Ammon's horn (tissue), 1 donor: Measurements from ENCODE around the gene PLXNA2.

Source experiments
- DNase-seq: peaks from one replicate; pipeline ENCODE4 v3.0.0-alpha.2; 2016; ENCODE audit warnings: low spot score

PLXNA2 gene

DNA sequence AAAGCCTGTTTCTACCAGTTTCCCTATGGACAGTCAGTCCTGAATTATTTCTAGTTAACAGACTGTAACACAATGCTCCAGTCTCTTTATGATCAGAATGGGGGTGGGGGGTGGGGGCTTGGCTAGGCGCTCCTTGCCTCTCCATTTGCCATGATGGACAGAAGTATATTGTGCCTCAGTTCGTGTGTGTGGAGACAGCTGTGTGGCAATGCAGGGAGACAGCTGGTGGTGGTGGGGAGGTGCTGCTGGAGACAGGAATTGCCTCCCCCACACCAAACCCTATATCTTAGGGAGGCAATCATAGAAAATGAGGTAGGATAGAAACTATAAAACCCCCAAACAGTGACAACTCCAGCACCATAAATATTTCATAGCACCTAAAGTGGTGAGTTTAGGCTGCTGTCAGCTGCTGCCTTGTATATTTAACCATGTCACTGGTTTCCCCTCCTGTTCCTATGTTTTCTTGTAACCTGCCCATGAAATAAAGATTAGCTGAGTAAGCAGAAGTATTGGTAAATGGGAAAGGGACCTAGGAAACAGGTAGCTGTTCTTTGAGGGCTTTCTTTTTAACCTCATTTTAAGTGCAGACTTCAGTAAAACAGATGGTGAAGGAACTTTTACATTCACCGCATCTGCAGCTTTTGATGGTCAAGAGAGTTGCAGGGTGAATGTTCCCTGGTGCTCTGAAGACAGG lies 3.4 kb downstream of the PLXNA2 start:
- no peak for DNase-seq

- DNase-seq: no peak
These were observed 4.5 kb downstream of the PLXNA2 start for GRCh38 chr1:208239473-208240381.

DNA sequence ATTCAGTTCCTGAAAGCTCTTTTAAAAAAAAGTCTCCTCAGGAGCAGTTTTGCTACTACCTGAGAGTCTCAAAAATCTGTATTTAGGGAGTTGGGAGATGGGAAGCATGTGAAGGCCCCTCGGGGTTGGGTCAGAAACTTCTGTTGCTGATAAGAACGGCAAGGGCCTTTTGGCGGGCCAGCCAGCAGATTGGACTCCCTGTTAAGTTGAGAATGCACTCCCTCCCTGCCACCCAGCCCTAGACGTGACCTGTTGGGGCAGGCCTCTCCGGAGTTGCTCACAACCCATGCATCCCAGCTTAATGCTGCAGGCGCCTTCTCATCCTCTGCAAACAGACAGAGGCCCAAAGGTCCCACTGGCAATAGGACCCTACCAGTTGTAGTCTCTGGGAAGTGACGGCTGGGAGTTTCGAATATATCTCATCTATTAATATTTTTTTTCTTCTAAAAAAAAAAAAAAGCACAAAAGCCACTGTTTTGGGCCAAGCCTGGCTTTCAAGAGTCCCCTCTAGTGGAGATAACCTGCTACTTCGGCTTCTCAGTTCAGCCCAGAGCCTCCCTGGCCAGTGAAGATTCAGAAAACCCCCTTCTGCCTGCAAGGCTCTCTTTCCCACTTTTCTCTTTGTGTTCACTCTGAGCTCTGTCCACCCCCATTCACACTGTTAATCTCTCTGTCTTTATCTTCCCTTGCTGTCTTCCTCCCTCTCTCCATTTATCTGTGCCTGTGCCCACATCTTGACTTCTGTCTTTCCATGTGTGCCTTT lies 5.3 kb downstream of the PLXNA2 start:
- no peak for DNase-seq

DNA sequence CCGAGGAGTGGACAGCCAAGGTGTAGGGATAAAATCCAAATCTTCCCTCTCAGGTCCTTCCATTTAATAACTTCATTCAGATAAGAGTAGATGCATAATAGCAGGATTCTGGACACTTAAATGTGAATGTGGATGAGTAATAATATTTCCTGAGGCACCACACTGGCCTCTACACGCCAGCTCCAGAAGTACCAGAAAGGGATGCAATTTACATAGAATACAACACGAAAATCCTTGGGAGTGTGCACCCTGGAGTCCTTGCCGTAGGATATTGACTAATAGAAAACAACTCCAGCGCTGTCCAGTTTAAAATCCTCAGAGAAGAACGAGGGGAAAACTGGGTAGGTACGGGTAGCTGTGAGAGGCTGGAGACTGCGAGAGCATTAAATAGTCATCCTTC lies 6.9 kb downstream of the PLXNA2 start:
- no peak for DNase-seq

GRCh38 chr1:208235982-208236761 lies 8.0 kb downstream of the PLXNA2 start:
- DNase-seq: no peak

DNA sequence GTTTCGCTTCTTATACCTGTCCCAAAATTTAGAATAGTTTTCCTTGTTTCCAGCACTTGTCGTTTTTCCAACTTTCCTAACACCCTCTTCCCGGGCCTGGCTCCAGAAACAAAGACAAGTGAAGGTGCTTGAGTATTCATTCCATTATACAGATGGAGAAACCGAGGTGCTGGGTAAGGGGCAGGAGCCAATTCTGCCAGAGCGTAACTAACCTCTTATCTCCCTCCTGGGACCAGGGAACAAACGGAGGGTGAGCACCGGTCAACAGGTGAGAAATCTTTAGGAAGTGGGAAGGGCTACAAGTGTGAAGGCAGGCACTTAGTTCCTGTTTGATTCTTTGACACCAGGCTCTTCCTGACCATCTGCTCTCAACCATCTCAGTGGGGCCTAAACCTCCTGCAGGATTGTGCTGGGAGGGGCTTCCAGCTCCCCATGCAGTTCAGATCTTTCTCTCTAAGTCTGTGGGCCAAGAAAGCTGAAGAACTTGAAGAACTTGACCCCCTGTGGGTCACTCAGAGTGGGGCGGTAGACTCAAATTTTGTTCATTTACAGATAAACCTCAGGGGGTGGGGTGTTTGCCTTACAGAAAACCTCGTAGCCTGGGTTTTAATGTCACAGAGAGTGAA lies 8.7 kb downstream of the PLXNA2 start:
- DNase-seq: no peak

DNA sequence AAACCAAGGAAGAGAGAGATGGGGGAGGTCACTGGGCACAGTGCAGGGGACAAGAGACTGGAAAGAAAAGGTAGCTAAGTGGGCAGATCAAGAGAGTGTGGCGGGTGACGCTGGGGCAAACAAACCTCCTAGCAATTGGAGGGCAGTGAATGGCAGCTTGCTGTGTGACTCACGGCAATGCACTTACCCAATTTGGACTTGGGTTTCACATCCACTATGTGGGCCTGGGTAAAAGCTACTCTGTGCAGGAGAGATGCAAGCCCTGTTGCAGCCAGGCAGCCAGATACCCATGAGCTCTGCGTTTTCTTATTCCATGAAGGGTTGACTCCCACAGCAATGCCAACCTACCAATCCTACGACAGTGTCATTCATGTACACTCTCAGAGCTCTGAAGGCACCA lies 9.5 kb downstream of the PLXNA2 start:
- no peak for DNase-seq

DNA sequence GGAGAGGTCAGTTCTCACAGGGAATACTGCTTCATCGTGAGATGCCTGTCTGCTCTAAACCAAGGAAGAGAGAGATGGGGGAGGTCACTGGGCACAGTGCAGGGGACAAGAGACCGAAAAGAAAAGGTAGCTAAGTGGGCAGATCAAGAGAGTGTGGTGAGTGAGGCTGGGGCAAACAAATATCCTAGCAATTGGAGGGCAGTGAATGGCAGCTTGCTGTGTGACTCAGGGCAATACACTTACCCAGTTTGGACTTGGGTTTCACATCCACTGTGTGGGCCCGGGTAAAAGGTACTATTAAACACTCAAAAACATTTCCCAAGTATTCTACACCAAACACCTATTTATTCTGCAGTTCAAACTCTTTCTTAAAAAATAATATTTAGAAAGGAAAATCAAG lies 10.2 kb downstream of the PLXNA2 start:
- no peak for DNase-seq

DNA sequence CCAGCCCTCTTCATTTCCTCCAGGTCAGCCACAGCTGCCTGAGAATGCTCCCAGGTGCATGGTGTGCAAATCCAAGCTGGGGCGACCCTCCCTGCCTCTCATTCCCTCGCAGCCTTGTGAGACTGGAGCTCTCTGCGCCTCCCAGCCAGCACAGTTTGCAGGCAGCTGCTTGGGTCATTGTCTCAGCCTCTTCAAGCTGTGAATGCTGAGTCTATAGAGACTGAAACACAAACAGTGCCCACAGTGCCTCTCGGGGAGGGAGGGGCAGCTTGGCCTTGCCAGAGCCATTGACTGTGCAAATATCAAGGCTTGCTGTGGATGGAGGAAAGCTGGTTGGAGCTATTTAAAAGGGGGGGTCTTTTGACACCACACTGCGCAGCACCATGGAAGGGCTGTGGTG lies 10.6 kb downstream of the PLXNA2 start:
- DNase-seq: peak; percentile 90

- no peak for DNase-seq
These were observed 11.5 kb downstream of the PLXNA2 start for GRCh38 chr1:208232662-208233038.

DNA sequence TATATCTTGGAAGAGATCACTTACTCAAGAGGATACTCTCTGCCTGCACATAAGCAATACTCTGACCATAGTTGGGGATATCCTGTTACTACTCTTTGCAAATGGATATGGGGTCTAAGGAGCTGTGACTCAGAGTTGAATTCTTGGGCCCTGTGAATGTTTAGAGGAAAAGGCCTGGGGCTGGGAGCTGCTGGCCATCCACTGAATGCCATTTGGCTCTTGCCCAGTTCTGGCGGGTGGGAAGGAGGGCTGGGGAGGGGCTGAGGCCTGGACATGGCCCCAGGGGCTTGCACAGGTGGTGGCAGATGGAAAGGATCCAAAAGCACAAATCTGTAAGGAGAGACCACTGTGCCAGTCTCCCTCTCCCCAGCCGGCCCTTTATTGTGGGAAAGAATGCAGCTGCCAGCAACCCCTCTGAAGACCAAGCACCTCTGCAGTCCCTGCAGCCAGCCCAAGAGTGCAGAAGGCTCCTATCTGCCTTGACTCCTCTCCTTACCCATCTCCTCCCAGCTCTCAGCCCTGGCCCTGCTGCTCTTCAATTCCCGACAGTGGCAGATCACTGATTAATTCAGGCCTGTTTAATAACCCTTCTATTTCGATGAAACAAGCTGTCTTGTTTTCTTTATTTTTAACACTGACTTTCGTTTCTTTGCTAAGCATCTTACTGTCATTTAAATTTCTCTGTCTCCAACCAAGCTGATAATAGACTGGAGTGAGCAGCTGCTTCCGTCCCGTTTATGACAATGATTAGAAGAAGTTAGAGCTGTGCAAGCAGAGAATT lies 12.1 kb downstream of the PLXNA2 start:
- no peak for DNase-seq

DNA sequence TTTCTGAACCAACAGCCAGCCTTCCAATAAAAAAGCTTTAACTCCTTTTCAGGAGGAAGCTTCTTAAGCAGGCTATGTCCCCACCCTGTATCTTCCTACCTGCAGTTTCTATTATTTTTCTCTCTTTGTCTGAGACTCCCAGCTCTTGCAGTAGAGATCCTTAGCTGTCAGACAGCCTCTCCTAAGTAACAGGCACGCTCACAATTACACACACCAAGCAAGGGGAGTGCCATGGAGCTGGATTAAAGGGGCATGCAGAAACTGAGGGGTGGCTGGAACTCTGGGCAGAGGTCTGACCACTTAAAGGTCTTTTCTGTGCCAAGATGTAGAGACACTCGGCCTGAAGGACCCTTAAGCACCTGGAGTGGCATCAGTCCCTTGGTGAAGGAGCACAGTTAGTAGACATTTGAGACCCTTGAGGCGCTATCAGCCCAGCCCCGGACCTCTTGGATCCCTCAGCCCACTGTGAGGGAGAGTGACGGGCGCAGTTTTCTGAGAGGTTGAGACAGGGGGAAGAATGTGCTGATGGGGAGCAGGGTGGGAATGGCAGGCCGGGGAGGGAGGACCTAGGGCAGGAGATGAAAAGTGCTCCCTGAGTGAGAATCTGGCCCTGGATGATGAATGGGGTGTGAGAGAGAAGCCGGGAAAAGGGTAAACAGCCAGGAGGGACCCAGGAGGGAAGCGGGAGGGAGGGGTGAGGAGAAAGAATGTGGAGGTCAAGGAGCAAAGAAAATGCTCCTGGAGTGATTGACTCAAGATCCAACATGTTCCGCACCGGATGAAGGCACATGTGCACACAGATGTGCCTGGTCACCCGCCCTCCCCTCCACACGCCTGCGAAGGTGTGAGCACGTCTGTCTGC lies 13.3 kb downstream of the PLXNA2 start:
- DNase-seq: no peak

- no peak for DNase-seq
These were observed 15.6 kb downstream of the PLXNA2 start for GRCh38 chr1:208228550-208228949.

GRCh38 chr1:208228026-208228425 lies 16.2 kb downstream of the PLXNA2 start:
- DNase-seq: no peak

GRCh38 chr1:208227366-208227765 lies 16.8 kb downstream of the PLXNA2 start:
- DNase-seq: no peak

- DNase-seq: no peak
These were observed 17.9 kb downstream of the PLXNA2 start for GRCh38 chr1:208225954-208226937.

- no peak for DNase-seq
These were observed 19.9 kb downstream of the PLXNA2 start for GRCh38 chr1:208224192-208224713.

- DNase-seq: no peak
These were observed 21.0 kb downstream of the PLXNA2 start for GRCh38 chr1:208223136-208223535.
